Dedifferentiated amniotic fluid mesenchymal stem cell (primary cell): ENCODE results near the gene BCL2L13.
"Not testable (repeated sequence)": the region's sequence is repeated elsewhere in the genome, so short reads cannot be mapped to it uniquely, and the experiment has no call there.

ENCODE experiments used
- DNase-seq: peaks from one replicate; pipeline ENCODE4 v3.0.0-alpha.2; 2016; ENCODE audit errors: extremely low spot score

BCL2L13 gene

DNA sequence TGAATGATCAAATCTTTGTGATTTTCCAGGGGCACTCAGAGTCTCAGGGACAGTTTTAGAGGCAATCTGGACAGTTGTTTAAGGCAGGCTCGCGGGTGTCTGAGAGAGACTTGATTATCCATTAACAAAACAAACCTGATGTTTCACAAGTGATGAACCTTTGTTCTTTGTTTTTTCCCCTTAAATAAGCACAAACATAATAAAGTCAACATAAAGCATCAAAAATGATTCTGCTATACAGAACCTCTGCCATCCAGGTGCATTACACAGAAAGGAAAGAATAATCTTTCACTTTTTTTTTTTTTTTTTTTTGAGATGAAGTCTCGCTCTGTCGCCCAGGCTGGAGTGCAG is 122.6 kb downstream of the BCL2L13 start:
- DNase-seq, result no peak

DNA sequence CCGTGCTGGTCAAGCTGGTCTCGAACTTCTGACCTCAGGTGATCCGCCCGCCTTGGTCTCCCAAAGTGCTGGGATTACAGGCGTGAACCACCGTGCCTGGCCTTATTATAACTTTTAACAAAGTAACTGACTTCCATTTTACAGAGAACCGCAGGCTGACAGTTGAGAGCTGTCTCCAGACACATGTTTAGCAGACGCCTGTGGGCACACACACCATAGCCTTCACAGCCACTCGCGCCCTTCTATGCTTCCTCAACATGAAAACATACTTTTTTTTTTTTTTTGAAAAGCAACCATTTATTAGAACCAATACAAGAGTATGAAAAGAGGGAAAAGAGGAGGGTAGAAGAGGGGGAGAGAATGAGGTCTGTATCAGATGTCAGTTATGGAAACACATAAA is 124.9 kb downstream of the BCL2L13 start:
- DNase-seq, result not testable (repeated sequence)

DNA sequence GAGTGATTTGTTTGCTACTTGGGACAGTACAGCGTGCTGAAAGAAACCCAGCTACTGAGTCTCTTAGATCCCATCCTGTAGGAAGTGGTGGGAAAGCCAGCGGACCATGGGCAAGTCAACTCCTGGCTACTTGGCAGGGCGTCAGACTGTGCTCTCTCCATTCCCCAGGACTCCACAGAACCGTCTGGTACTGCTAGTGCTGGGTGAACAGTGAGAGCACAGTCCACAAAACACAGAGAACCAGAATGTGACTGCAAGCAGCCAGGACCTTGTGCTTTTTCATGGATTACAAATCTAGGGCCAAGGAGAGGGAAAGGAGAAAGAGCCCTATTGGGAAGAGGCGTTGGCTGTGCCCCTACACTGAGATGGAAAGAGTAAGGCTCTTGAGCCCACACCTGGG is 125.5 kb downstream of the BCL2L13 start:
- no peak for DNase-seq

DNA sequence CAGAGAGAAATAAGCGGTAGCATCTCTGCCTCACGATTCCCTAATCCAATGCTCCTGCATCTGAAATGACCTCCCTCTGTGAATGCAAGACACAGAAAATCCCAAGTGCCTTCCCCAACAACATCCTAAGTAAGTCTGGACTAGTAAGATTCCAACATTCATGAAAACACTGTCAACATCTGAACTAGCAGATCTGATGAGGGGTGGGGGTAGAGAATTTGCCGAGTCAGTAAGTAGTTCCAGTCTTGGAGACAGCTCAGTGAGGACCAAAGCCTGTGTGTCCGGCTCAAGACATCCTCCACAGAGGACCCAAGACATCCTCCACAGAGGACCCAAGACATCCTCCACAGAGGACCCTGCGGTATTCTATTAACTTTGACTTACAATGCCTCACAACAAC is 126.3 kb downstream of the BCL2L13 start:
- not testable (repeated sequence) for DNase-seq

DNA sequence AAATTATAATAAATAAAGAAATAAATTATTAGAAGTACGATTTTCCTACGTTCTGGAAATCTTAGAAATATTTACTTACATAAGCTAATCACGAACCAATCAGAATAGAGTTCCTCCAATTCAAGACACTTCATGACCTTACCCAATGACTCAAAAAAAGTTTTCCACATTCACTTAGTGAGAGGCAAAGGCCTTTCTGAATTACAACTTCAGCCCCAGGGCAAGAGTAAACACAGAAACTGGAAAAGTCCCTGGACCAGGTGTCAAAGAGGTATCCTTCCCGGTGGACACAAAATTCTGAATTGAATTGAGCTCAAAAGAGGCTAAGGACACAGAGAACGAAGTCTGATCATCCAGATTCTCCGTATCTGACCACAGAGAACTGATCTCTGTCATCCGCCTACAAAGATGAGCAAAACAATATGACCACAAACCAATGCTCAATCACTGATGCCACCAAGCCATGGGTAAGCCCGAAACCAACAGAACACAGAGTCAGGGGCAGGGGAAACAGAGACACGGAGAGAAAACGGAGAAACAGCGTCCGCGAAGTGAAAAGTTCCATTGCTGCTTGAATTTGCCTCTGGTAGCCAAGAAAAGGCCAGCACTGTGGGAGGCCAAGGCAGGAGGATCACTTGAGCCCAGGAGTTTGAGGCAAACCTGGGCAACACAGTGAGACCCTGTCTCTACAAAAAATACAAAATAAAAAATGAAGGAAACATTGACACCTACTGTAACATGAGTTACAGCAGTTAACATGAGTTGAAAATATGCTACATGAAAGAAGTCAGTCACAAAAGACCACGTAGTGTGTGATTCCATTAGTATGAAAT is 128.9 kb downstream of the BCL2L13 start:
- no peak for DNase-seq

DNA sequence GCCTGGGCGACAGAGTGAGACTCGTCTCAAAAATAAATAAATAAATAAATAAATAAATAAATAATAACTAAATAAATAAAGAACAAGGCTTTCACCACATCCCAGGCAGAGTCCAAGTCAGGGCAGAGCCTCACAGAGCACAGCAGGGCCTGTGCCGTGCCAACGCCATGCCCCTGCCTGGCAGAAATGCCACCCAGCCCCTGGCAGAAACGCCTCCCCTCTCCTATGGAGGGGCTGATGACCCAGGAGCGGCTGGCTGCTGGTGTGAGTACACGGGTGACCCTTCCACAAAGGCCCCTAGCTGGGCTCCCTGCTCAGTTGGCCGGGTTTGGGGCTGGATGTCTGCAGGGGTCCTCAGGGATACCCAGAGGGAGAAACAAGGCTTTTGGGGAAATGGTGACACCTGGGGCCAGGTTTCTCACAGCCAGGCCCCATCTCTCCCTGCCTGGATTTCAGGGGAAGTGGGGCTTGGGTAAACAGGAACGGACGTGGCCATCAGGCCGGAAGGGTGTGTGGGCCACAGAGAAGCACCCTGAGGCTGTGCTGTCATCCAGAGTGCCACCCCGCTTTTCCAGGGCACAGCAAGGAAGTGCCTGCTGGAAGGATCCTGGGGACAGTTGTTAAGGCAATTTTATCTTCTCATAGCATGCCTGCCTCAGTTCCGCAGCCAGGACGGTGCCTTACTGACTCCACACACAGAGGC is 130.6 kb downstream of the BCL2L13 start:
- no peak for DNase-seq

DNA sequence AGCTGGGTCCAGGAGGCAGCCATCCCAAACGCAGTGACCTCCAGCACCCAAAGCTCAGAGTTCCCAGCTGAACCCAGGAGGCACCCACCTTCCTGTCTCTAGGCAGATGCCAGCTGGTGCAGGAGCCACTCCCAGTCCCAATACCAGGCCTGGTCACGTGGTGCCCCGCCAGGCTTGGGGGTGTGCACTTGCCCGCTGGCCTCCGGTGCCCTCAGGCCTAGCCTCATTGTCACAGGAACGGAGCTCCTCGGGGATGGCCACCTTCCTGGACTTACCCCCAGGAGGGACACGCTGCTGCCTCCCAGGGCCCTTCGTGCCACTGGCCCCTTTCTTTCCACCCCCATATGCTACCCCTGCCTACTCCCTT is 131.1 kb downstream of the BCL2L13 start:
- no peak for DNase-seq

DNA sequence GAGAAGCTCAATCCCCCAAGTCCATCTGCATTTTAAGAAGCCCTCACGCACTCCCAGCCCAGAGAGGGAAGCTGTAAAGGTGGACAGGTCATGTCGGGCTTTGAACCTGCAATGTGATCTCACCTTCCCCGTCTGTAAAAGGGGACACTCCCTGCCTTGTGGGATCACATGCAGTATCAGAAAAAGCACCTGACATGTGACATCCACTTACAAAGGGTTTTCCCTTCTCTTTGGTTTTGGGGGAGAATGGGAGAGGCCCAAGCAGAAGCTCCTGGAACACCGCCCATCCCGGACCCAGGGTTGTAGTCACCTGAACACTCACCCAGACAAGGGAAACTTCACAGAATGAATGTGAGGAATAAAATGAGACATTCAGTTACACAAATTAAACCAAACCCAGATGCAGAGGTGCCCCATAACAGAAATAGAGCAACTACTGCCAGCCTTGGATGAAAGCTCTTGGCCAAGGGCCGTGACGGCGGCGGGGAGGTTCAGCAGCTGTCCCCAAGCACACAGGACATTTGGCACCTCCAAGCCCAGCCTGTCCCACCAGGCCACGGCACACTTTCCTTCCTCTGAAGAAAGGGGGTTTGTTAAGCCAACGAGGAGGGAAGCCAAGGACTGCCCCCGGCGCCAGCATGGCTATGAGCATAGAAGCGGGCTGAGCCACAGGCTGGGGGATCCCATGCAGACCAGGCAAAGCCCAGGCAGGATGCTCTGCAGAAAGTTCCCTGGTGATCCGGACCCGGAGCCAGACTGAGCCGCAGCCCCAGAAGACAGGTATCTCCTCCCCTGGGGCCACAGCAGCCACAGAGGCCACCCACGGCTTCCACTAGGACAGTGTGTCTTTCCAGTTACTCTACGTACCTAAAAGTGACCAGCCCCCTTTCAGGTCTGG is 131.9 kb downstream of the BCL2L13 start:
- no peak for DNase-seq

DNA sequence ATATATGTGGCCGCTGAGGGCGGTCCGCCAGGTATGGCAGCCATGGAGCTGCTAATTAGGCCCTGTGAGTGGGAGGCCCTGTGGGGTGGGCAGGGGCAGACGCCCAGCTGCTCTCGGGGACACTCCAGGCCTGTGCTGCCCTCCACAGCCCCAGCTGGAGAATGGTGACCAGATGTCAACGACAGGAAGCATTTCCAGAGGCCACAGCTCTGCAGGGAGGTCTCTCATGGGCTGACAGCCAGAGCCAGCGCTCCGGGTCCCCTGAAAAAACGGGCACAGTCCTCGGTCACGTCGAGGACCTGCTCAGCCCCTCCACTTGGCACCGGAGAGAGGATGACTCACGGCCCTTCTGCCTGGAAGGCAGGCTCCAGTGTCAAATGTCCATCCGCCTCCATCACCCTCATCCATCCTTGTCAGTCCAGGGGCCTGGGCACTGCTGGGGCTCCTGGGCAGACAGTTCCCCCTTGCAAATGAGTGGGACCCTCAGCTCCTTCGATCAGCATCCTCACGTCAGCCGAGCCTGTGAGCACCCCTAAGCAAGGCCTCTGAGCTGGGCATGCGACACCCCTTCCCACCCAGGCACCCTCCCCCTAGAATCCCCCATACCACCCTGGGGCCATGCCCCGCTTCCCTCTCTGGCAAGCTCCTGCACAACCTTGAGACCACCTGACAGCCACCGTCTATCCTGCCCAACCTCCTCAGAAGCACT is 133.8 kb downstream of the BCL2L13 start:
- no peak for DNase-seq

DNA sequence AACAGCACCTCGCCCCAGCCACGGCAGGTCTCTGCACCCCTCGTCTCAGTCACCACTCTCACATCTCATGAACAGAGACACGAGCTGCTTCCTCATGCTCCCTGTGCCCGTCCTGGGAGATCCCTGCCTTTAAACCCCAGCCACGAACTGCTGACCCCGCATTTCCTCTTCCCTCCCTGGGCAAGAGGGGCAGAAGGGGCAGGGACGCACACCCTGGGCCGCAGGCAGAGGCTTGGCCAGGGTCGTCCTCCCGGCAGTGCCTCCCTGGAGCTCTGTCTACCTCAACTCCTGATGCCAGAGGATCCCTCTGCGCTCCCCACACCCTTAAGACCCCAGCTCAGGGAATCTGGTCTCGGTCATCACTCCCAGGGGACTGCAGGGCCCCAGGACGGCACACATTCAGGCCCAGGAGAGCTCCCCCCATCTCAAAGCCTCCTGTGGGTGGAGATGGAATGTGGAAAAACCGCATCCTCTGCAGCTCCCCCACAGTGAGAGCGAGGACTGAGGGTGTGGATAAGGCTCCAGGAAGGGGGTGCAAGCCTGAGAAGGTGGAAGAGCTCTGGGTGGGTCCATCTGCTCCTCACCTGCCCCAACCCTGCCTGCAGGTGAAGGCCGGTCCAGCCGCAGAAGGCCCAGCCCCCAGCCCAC is 134.5 kb downstream of the BCL2L13 start:
- DNase-seq, result no peak

DNA sequence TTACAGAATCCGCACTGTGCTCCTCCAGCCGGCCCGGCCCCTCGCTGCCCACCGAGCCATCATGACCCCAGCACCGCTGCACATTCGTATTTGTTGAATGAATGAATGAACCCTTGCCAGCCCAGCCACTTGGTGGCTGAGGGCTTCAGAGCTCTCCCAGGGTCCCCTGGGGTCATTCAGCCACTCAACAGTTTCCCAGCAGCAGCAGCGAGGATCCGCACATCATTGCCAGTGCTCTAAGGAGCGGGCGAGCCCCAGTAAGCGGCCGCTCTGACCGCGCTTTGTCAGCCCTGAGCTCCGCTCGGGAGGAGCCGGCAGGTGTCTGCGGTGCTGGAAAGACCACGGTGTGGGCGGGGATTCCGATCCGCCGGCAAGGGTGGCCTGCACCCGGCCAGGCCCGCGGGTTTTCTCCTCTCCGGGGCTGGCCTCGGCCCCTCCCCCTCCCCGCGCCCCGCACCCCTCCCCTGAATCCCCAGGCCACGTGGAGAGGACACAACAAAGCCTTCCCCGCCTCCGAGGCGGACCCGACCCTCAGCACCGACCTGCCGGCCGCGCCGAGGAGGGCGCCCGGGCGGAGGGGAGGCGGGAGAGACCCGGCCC is 135.1 kb downstream of the BCL2L13 start:
- DNase-seq, result no peak

DNA sequence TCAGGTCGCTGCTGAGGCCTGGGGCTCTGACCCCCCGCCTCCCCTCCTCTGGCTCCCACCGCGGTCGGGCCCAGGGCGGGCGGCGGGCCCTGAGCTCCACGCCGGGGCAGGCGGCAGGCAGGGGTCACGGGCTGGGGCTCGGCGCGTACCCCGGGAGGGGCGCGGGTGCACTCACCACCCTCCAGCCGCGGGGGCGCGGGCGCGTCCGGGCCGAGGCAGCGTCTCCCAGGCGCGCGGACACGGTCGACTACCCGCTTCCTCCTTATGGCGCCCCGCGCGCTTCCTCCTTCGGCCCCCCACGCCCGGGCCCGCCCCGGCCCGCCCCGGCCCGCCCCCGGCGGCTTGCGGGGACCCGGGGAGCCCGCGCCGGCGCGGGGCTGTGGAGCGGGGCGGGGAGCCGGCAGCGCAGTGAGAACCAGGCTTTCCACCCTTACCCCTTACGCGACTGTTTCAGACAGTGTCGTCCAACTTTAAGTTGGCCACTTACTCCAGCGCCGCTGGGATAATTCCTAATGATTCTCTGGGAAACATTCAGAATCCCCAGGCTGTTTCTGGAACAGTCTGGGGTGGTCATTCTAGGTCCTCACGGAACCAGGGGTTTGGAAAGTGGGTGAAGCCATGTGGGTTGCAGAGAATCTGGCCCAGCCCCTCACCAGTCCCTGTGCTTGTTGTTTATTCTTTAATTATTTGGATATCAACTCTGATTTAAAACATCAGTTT is 135.8 kb downstream of the BCL2L13 start, which contains the start of gene BID:
TSS of gene BID (minus strand) at position 264 of the 720 bp plus-strand sequence. CDS start 24,353 bp downstream, outside the sequence.
- no peak for DNase-seq

DNA sequence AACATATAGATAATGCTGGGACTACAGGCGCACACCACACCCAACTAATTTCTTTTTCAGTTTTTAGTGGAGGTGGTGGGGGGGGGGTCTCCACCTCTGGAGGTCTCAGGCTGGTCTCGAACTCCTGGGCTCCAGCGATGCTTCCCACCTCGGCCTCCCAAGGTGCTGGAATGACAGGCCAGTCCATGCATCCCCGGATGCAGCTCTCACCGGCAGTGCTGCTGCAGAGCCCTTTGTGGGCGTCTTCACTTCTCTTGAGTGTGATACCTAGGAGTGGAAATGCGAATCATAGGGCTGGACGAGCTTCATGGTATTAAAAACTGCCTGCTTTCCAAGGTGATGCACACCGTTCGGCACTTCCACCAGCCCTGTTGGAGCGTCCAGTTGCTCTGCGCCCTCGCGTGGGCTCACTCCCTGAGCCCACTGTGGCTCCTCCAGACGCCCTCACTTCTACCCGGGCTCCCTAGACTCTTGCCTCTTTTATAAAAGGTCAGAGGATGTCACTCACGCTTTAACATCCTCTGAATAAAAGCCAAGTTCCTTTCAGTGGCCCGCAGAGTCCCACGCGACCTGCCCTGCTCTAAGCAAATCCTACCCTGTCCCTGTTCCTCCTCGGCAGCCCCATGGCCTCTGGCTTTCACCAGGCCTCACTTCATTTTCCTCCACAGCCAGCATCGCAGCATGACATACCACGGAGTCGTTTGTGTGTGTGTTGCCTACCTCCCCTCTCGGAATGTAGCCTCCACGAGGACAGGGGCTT is 136.5 kb downstream of the BCL2L13 start:
- DNase-seq, result no peak

DNA sequence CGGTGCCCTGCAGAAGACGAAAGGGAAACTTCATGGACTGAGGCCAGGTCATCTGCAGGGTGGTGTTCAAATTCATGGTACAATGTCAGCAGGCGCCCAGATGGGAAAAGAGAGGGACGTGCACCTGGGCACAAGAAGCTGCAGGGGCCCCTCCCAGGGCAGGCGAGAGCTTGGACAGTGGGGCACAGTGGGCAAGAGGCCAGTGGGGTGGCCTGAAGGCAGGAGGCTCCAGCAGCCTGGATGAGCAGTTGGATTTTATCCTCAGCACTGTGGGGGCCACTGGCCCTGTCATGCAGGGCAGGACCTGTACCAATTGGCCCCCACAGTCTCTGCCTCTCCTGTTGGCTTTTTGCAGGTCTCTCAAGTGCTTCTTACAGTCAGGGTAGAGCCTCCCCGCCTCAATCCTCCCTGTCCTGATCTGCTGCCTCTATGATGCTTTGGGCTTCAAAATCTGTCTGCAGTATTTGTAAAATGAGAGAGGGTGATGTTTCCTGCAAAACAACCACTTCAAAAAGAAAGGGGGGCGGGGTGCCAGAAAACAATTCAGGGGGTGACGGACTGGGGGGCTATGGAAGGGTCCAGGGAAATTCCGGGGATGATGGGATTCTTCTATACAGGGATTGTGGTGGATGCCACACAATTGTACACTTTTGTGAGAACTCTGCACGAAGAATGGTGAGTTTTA is 137.4 kb downstream of the BCL2L13 start:
- no peak for DNase-seq

DNA sequence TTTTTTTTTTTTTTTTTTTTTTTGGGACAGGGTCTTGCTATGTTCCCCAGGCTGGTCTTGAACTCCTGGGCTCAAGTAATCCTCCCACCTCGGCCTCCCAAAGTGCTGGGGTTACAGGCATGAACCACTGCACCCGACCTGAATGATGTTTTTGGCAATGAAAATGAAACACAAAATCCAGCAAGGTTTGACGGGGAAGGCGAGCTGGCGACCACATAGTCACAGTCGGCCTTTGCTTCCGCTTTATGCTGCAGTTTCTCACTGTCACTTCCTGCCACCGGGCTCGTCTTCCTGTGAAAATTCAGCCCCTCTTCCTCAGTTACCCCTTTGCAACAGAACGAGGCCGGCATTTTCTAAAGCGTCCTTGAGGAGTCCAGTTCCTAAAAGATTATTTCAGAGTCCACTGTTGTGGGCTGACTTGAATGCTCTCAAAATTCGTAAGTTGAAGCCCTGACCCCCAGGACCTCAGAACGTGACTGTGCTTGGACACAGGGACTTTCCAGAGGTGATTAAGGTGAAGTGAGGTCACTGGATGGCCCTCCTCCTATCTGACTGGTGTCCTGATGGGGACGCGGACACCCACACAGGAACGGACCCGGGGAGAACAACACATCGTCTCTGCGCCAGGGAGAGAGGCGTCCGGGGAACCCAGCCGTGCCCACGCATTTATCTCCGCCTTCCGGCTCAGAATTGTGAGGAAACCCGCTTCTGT is 138.6 kb downstream of the BCL2L13 start:
- DNase-seq, result no peak

DNA sequence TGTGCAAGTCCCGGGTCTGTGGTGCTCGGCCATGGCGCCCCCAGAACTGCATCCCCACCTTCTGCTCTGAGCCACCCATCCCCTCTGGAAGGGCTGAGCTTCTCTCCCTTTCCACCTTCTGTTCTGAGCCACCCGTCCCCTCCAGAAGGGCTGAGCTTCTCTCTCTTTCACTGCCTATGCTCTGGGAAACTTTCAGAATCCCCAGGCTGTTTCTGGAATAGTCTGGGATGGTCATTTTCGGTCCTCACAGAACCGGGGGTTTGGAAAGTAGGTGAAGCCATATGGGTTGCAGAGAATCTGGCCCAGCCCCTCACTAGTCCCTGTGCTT is 139.1 kb downstream of the BCL2L13 start:
- DNase-seq, result no peak

DNA sequence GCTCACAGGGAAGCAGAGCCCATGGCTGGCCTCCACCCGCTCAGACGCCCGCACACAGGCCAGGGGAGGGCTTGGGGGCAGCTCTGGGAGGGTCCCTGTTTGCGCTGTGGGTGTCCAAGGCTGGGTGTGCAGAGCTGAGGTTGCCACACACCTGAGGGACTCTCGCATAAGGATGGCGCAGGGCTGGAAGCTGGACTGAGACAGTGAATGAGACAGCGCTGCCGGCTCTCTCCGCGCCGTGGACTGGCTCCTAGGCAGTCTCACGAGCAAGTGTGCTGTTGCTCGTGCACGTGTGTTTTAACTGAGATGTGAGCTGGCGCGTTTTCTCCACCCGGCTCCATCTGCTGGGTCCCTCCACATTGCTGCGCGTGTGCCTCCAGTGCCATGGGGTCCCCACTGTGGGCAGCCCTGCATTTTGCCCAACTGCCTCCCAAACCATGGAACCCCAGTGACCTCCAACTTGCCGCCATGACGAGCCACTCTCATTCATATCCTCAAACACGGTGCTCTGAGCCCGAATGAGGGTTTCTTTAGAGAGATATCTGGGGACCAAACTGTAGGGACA is 139.9 kb downstream of the BCL2L13 start:
- no peak for DNase-seq
